HTR-8/SVneo (cell line): ENCODE measurements around the gene HSPA1B.

Experiments used
- DNase-seq: peaks from one replicate; pipeline ENCODE4 v3.0.0; 2011; ENCODE audit warnings: low spot score, mixed read lengths; ENCODE audit not compliant: insufficient read length
- FAIRE-seq: peaks from 2 replicates; lab custom pipeline; 2011; peaks lifted over from hg19 to GRCh38; lab: Jason Lieb, UNC

Gene HSPA1B

DNA sequence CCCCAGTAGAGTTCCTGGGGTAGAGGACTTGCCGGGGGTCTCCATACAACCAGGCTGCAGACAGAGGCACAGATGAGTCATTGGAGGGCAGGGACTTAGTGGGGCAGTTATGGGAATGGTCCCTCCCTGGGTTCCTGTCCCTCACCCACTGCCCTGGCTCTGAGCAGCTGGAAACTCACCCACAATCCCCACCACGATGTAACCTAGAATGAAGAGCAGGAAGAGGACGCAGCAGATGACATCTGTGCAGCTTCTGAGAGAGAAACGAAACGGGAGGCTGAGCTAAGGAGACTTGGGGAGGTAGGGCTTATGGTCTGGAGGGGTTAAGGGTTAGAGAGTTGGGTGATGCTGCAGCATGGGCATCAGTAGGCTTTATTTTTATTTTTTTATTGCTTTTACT, 48.3 kb downstream of the HSPA1B start:
- no peak for DNase-seq
- FAIRE-seq: no peak

DNA sequence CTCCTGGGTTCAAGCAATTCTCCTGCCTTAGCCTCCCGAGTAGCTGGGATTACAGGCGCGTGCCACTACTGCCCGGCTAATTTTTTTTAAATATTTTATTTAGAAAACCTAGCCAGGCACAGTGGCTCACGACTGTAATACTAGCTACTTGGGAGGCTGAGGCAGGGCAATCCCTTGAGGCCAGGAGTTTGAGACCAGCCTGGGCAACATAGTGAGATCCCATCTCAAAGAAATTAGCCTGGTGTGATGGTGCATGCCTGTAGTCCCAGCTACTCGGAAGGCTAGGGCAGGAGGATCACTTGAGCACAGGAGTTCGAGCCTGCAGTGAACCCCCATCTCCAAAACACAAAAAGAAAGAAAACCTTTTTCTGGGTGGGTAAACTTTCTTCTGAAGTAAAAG, 48.8 kb downstream of the HSPA1B start:
- FAIRE-seq (no peak), DNase-seq (no peak)

DNA sequence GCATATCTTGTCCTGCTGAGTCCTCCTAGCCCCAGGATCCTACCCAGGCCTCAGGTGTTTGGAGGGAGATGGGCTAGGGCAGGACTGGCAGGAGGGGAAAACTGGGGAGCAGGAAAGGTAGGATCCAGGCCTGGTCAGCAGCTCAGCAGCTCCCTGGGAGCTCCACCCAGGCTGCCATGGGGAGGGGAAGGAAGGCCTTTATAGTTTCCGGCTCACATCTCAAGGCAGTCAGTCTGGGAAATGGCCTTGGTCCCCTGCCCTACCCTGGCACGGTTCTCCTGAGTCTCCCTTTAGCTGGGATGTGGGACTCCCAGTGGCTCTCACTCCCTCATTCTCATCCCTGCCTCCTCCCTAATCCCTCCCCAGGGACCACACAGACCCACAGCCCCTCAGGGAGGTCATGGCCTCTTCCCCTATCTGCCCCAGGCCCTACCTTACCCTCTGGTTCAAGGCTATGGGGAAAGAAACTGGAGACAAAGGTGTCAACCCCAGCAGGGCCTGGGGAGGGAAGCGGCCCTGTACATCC, 49.6 kb downstream of the HSPA1B start:
- DNase-seq (no peak), FAIRE-seq (no peak)

DNA sequence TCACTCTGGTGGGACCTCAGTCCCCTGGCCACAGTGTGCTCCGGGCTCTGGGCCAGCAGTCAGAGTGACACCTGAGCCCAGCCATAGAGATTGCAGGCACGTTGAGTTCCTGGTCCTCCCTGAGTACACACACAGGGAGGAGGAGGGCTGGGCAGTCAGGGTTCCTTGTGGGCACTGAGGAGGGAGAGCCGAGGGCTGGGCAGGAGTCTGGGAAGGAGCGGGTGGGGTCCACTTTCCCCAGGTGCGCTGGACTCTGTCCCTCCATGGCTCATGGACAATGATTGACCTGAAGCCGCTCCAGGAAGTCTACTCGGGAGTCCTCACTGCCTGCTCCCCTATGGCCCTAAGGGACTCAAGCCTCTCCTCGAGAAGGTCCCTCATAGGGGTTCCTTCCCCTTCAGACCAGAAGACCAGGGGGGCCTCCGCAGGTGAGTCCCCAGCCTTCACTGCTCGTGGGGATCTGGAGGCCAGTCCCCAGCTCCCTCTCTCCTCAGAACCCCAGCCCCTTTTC, 50.2 kb downstream of the HSPA1B start:
- no peak for FAIRE-seq
- DNase-seq: no peak

DNA sequence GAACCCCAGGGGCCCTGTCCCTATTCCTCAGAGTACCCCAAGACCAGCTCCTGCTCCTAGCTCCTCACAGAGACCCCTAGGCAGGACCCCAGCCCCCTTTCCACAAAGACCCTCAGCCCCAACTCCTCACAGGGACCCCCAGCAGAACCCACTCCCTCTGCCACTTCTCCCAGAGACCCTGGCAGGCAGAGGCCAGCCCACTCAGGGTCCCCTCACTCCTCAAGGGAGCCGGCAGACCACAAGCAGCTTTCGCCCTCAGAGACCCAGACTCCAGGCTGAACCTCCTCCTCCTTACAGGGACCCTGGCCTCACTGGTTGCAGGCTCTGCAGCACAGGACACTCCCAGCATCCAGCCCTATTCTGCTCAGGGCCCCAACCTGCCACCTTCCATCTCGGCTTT, 50.7 kb downstream of the HSPA1B start:
- DNase-seq (no peak), FAIRE-seq (no peak)

DNA sequence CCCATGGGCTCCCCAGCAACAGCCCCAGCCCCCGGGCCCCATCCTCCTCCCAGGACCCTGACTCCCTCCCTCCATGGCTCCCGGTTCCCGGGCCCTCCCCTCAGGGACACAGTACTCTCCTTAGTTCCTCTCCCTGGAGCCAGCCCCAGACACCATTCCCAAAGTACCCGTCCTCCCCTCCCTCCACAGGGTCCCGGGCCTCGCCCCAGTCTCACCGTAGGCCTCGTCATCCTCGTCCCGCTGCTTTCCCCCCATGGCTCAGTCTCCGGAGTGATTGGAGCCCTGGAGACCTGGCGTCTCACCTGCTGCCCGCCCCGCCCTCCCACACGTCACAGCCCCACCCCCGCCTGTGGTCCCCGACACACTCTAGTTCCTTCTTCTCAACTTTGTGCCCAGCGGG, 51.2 kb downstream of the HSPA1B start, which contains the start of gene SLC44A4:
SLC44A4 (minus strand) TSS at position 272 of the 400 bp plus-strand sequence; CDS start at position 255, 17 bp downstream.
- DNase-seq (no peak), FAIRE-seq (no peak)

DNA sequence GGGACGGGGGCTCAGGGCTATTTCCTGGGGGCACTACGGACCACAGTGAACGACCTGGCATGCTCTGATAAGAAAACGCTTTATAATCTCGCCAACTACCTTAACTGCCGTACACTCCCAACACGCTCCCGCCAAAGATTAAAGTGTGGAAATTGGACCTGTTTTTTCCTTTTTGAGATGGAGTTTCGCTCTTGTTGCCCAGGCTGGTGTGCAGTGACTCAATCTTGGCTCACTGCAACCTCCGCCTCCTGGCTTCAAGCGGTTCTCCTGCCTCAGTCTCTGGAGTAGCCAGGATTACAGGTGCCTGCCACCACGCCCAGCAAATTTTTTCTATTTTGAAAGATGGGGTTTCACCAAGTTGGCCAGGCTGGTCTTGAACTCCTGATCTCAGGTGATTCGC, 51.6 kb downstream of the HSPA1B start:
- DNase-seq (no peak), FAIRE-seq (no peak)
